NCI-H146 (cell line): Measurements from ENCODE around the gene AMIGO1.

Source experiments
- DNase-seq: peaks from one replicate; lab custom pipeline; 2025; lab: John Stamatoyannopoulos, UW

Gene AMIGO1

DNA sequence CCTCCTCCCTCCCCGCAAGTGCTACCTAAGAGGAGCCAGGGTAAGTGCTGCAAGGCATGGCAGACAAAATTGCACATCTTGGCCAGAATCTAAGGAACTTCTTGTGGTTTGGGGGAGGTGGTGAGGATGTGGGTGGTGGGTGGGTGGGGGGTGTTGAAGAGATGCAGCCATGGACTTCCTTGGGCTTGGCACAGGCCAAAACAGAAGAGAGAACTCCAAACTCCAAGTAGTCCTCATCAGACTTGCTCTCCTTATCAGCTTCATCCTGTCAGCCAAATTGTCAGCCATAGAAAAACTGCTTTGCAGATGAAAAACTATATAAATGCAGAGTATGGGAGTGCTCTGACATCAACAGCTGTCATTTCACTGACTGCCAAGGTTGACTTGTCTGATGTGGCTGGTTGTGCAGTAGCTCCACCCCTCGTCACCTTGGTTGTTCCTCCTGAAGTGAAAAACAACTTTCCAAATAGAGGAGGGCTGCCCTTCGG lies 7.1 kb downstream of the AMIGO1 start:
- no peak for DNase-seq

DNA sequence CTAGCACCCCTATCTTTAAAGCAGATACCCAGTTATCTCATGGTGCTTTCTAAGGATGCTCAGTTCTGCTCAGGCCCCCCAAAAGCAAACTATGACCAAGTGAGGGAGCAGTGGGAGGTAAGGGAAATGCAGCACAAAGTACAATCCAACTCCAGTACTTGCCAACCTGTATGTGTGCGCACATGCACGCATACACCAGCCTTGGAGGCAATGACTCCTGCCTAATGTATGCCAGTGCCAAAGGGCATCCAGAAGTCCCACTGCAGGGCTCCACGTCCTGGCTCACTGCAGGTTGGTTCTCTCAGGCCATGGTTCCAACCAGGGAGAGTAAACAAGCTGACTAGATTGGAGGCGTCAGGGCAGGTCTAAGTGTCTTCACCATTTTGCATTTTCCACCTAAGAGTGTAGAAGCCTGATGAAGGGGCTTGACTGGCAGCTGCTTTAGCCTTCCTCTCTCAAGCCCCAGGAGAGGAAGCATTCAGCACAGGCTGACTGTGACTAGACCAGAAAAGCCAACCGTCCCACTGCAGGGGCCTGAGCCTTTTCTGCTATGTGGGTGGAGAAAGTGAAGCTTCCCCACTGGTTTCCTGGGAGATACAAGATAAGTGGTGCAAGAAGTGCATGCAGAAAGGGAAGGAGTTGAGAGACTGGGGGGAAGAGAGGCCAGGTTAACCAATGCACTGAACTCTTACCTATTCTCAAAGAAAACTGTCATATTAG lies 7.7 kb downstream of the AMIGO1 start:
- no peak for DNase-seq

DNA sequence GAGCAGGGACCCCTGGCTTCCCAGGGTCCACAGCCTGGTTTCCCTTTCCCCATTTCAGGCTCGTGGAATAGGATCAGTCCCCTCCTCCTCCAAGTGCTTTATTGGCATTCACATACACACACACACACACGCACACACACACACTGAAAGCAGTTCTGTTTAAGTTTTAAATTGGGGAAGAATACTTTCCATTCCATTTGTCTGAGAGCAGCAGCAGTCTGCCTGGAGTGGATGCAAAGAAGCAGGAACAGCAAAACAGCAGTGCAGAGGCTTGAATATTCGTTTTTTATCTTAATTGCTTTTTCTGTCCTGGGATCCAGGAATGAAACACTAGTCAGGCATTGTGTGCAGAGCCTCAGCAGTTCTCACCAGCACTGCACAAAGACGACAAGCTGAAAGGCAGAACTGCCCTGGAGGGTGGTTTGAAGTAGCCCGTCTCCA lies 8.6 kb downstream of the AMIGO1 start:
- no peak for DNase-seq

- DNase-seq: peak; percentile 34
Observed at GRCh38 chr1:109499661-109500536, 9.6 kb downstream of the AMIGO1 start.

- no peak for DNase-seq
Observed at GRCh38 chr1:109499081-109499480, 10.4 kb downstream of the AMIGO1 start.

- DNase-seq: peak; percentile 83
Observed at GRCh38 chr1:109498161-109498801, 11.2 kb downstream of the AMIGO1 start.

GRCh38 chr1:109497449-109498160 lies 11.9 kb downstream of the AMIGO1 start:
- DNase-seq: no peak

GRCh38 chr1:109495738-109496137 lies 13.8 kb downstream of the AMIGO1 start:
- no peak for DNase-seq

GRCh38 chr1:109493805-109494539 lies 15.6 kb downstream of the AMIGO1 start, which contains the start of gene CYB561D1:
Gene CYB561D1, plus strand, starts transcription at chr1:109494094. Its CDS starts 46 bp downstream, at chr1:109494140.
- DNase-seq: peak; percentile 86

GRCh38 chr1:109493227-109493626 lies 16.3 kb downstream of the AMIGO1 start:
- DNase-seq: peak; percentile 22

DNA sequence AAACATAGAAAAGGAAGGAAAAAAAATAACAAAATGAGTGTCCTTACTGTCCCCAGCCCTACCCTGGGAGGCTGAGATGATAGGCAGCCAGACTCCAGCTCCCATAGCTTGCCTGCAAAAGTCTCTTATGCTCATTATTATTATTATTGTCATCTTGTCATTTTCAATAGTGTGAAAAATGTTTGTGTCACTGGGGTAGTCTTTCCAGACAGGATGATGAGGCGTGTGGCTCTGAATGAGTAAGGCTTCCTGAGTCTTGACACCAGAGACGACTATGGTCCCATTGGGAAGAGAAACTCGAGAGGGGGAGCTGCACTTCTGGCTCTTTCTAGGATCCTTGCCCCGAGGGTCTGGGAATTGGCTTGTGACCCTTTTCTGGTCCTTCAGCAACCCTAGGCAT lies 16.7 kb downstream of the AMIGO1 start:
- no peak for DNase-seq

DNA sequence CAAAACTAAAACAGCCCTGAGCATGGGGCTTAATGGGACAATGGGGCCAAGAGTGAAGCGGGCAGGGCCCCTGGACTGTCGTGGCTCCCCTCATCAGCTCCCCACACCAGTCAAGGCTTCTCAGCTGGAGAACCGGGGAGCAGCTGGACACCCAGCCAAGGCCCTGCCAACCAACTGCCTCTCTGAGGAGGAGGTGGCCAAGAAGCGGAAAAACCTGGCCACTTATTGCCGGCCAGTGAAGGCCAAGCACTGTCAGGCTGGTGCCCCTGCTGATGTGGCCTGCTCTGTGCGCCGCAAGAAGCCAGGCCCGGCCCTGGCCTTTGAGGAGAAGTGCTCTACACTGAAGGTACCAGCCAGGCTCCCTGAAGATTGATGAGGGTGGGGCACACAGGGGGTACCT lies 18.2 kb downstream of the AMIGO1 start:
- DNase-seq: no peak

DNA sequence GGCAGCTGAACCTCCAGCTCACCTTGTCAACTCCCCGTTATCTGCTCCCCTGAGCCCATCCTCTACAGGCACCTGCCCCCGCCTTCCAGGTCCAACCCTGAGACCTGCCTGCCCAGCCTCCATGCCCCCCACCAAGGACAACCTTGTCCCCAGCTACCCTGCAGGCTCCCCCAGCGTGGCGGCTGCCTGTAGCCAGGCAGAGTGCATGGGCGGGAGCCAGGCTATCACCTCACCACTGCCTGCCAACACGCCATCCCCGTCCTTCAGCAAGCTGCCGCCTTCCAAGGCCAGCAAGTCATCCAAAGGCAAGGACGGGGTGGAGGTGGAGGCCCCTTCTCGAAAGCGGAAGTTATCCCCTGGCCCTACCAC lies 18.6 kb downstream of the AMIGO1 start:
- DNase-seq: no peak

DNA sequence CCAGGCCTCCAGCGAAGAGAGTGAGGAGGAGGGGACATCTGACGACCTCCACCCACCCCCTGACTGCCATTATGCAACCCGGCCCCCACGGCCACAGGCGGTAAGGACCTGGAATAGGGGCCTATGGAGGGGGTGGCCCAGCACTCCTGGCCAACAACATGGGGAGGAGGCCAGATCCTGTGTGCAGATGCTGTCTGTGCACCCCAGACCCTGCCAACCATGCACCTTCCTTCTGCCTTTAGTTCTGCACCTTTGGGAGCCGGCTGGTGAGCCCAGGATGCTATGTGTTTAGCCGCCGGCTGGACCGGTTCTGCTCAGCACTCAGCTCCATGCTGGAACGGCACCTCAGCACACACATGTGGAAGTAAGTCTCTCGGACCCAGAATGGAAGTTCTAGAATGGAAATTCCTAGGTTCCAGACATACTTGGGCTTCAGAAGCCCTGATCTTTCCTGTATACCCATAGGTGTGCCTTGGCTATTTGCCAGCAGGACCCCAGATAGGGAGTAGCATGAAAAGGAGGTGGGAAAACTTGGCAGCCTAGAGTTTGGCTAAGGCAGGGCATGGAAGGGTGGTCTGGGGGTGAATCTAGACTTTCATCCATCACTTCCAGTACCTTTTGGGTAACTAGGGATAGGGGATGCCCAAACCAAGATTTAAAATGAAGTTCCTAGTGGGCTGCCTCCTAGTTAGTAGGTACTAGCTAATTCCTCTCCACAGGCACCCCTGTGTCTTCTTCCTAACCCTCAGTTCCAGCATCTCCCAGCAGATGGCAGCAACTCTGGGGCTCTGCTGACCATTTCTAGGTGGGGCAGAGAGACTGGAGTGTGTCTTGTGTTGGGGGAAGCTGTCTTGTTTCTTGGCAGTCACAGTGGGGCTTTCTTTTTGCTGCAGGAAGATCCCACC lies 19.2 kb downstream of the AMIGO1 start:
- DNase-seq: peak; percentile 43

- DNase-seq: no peak
Observed at GRCh38 chr1:109488696-109489095, 20.8 kb downstream of the AMIGO1 start.

DNA sequence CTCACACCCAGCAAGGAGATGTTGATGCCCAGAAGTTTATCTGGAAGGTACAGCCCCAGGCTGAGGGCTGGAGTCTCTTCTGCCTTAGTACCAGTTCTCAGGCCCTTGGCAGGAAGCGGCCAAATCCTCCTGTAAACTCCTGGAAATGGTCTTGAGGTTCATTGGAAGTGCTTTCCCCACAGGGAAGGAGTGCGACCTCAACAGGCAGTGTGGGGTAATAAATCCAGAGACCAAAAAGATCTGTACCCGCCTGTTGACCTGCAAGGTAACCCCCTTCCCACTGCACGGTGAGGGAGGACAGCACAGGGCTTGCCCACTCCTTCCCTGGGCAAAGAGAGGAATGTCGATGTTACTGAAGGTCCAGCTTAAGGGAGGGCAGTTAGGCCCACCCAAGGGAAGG lies 21.3 kb downstream of the AMIGO1 start:
- no peak for DNase-seq

GRCh38 chr1:109487261-109487660 lies 22.3 kb downstream of the AMIGO1 start:
- no peak for DNase-seq

GRCh38 chr1:109485001-109485400 lies 24.5 kb downstream of the AMIGO1 start:
- peak; percentile 82 for DNase-seq

DNA sequence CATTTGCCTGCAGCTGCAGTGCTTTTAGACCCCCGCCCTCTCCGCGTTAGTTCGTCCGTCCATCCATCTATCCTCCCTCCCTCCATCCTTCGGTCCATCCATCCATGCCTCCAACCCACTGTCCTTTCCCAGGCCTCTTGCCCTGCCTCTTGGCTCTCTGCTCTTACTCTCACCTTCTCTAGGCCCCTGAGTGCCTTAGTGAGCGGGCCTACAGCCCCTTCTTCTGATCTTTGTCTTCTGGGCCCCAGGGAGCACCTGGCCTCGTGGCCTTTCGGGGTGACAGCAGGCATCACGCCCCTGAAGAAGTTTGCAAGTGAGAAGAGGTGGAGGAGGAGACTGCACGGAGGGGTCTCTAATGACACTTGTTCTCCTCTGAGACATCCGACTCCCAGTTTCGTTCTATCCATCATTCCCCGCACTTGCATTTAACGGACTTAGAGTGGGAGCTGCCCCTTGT lies 25.0 kb downstream of the AMIGO1 start:
- peak; percentile 59 for DNase-seq
